ENCODE results near the gene ZNF280C.
A peak's percentile ranks its signal among the peaks of the same experiment; 100 is the strongest.

ZNF280C gene, protein sequence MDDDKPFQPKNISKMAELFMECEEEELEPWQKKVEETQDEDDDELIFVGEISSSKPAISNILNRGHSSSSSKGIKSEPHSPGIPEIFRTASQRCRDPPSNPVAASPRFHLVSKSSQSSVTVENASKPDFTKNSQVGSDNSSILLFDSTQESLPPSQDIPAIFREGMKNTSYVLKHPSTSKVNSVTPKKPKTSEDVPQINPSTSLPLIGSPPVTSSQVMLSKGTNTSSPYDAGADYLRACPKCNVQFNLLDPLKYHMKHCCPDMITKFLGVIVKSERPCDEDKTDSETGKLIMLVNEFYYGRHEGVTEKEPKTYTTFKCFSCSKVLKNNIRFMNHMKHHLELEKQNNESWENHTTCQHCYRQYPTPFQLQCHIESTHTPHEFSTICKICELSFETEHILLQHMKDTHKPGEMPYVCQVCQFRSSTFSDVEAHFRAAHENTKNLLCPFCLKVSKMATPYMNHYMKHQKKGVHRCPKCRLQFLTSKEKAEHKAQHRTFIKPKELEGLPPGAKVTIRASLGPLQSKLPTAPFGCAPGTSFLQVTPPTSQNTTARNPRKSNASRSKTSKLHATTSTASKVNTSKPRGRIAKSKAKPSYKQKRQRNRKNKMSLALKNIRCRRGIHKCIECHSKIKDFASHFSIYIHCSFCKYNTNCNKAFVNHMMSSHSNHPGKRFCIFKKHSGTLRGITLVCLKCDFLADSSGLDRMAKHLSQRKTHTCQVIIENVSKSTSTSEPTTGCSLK

DNA sequence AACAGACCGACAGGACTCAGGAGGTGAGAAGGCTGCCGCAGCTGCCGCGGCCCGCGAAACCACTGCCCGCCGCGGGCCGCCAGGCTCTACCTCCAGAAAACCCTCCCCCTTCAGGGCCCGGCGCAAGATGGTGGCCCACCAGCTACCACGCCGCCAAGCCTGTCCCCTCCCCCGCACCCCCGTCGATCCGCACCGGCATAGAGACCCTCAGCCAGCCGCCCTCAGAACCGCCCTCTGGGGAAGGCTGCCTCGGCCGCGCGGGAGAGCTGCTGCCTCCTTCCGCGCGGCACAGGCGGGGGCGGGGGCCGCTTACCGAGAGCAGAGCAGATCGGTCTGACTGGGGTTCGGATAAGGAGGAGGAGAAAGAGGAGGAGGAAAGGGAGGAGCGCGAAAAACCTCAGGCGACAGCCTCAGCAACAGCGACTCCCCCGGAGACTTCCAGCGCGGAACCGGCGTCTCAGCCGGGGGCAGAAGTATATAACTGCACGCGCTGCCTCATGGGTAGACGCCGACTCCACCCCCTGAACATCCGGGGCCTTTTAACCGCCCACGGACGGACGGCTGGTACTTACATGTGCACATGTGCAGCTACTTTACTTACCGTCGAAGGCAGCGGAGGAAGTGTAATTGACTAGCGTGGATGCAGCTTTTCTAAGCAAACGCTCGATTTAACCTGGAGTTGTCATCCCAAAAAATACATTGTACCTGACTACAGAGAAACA, at the start of gene ZNF280C:
Gene ZNF280C, minus strand, starts transcription at position 451 of the 722 bp plus-strand sequence. CDS start 8,450 bp downstream, outside the sequence.
- Histone ChIP-seq H3K9me3 (ENCODE audit: control insufficient read depth, insufficient read depth, low read depth, low read length) (no peaks in the 10 kb centered on the region), H3K27ac (ENCODE audit: extremely low read depth, low read depth, low read length) (peak within 1 kb of the TSS; percentile 84), H3K36me3 (ENCODE audit: control insufficient read depth in 2 of 2, insufficient read depth in 1 of 2, low read length in 2 of 2) (no peaks in the 10 kb centered on the region), H3K4me1 (ENCODE audit: control insufficient read depth, insufficient read depth, low read length) (no peaks in the 10 kb centered on the region; the same call in 1 of the 2 replicates), H3K4me3 (ENCODE audit: low read depth, low read length) (peak within 1 kb of the TSS; percentile 57)
- CTCF ChIA-PET = interaction anchor here (0.9 kb wide), 1 partner anchor 74 kb away, joined by 3 read pairs; no protein-coding TSS in a partner anchor
- POLR2A ChIA-PET = interaction anchor here (0.6 to 1.5 kb wide), 7 partner anchors 15 to 409 kb away, joined by 3 to 5 read pairs (median 3); partner anchors contain the start of gene SLC25A14
- TF ChIP-seq, protein P1, sequence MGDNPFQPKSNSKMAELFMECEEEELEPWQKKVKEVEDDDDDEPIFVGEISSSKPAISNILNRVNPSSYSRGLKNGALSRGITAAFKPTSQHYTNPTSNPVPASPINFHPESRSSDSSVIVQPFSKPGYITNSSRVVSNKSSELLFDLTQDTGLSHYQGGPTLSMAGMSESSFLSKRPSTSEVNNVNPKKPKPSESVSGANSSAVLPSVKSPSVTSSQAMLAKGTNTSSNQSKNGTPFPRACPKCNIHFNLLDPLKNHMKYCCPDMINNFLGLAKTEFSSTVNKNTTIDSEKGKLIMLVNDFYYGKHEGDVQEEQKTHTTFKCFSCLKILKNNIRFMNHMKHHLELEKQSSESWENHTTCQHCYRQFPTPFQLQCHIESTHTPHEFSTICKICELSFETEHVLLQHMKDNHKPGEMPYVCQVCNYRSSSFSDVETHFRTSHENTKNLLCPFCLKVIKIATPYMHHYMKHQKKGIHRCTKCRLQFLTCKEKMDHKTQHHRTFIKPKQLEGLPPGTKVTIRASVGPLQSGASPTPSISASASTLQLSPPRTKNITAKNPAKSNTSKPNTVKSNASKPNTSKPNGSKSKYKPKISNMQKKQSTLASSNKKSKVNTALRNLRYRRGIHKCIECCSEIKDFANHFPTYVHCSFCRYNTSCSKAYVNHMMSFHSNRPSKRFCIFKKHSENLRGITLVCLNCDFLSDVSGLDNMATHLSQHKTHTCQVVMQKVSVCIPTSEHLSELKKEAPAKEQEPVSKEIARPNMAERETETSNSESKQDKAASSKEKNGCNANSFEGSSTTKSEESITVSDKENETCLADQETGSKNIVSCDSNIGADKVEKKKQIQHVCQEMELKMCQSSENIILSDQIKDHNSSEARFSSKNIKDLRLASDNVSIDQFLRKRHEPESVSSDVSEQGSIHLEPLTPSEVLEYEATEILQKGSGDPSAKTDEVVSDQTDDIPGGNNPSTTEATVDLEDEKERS (tag by site-specific recombination; IDR thresholded peaks at IDR 0.05) = no peak
- TF ChIP-seq KLF1 (tag by site-specific recombination; IDR thresholded peaks at IDR 0.05) = peak; percentile 31; the same call in 1 of the 2 replicates
- TF ChIP-seq, protein P2, sequence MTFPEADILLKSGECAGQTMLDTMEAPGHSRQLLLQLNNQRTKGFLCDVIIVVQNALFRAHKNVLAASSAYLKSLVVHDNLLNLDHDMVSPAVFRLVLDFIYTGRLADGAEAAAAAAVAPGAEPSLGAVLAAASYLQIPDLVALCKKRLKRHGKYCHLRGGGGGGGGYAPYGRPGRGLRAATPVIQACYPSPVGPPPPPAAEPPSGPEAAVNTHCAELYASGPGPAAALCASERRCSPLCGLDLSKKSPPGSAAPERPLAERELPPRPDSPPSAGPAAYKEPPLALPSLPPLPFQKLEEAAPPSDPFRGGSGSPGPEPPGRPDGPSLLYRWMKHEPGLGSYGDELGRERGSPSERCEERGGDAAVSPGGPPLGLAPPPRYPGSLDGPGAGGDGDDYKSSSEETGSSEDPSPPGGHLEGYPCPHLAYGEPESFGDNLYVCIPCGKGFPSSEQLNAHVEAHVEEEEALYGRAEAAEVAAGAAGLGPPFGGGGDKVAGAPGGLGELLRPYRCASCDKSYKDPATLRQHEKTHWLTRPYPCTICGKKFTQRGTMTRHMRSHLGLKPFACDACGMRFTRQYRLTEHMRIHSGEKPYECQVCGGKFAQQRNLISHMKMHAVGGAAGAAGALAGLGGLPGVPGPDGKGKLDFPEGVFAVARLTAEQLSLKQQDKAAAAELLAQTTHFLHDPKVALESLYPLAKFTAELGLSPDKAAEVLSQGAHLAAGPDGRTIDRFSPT (tag by site-specific recombination; IDR thresholded peaks at IDR 0.05) = no peak
- TF ChIP-seq KLF8 (tag by site-specific recombination; IDR thresholded peaks at IDR 0.05) = peak; percentile 78
- TF ChIP-seq GFI1B (tag by site-specific recombination; IDR thresholded peaks at IDR 0.05) = no peak
- peak; percentile 41 for TF ChIP-seq ZSCAN30 (tag by site-specific recombination; IDR thresholded peaks at IDR 0.05)
- TF ChIP-seq, protein P3, sequence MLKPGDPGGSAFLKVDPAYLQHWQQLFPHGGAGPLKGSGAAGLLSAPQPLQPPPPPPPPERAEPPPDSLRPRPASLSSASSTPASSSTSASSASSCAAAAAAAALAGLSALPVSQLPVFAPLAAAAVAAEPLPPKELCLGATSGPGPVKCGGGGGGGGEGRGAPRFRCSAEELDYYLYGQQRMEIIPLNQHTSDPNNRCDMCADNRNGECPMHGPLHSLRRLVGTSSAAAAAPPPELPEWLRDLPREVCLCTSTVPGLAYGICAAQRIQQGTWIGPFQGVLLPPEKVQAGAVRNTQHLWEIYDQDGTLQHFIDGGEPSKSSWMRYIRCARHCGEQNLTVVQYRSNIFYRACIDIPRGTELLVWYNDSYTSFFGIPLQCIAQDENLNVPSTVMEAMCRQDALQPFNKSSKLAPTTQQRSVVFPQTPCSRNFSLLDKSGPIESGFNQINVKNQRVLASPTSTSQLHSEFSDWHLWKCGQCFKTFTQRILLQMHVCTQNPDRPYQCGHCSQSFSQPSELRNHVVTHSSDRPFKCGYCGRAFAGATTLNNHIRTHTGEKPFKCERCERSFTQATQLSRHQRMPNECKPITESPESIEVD (tag by site-specific recombination; IDR thresholded peaks at IDR 0.05) = no peak
- TF ChIP-seq OVOL3 (tag by site-specific recombination; IDR thresholded peaks at IDR 0.05) = no peak
- TF ChIP-seq, protein P4, sequence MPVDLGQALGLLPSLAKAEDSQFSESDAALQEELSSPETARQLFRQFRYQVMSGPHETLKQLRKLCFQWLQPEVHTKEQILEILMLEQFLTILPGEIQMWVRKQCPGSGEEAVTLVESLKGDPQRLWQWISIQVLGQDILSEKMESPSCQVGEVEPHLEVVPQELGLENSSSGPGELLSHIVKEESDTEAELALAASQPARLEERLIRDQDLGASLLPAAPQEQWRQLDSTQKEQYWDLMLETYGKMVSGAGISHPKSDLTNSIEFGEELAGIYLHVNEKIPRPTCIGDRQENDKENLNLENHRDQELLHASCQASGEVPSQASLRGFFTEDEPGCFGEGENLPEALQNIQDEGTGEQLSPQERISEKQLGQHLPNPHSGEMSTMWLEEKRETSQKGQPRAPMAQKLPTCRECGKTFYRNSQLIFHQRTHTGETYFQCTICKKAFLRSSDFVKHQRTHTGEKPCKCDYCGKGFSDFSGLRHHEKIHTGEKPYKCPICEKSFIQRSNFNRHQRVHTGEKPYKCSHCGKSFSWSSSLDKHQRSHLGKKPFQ (tag by site-specific recombination; IDR thresholded peaks at IDR 0.05) = no peak
- TF ChIP-seq RBAK (tag by site-specific recombination; IDR thresholded peaks at IDR 0.05) = no peak
- TF ChIP-seq REPIN1 (tag by site-specific recombination; IDR thresholded peaks at IDR 0.05; ENCODE audit: low read depth) = no peak
- no peak for TF ChIP-seq ZNF530 (tag by site-specific recombination; IDR thresholded peaks at IDR 0.05; ENCODE audit: low read depth)
- TF ChIP-seq ZNF404 (tag by site-specific recombination; IDR thresholded peaks at IDR 0.05) = no peak
- TF ChIP-seq, protein P5, sequence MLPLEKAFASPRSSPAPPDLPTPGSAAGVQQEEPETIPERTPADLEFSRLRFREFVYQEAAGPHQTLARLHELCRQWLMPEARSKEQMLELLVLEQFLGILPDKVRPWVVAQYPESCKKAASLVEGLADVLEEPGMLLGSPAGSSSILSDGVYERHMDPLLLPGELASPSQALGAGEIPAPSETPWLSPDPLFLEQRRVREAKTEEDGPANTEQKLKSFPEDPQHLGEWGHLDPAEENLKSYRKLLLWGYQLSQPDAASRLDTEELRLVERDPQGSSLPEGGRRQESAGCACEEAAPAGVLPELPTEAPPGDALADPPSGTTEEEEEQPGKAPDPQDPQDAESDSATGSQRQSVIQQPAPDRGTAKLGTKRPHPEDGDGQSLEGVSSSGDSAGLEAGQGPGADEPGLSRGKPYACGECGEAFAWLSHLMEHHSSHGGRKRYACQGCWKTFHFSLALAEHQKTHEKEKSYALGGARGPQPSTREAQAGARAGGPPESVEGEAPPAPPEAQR (tag by site-specific recombination; IDR thresholded peaks at IDR 0.05) = no peak
- peak; percentile 25 for TF ChIP-seq ZNF510 (tag by site-specific recombination; IDR thresholded peaks at IDR 0.05; ENCODE audit: insufficient replicate concordance)
- no peak for TF ChIP-seq ZNF707 (tag by site-specific recombination; IDR thresholded peaks at IDR 0.05)
- peak; percentile 89 for TF ChIP-seq ZNF394 (tag by site-specific recombination; IDR thresholded peaks at IDR 0.05; ENCODE audit: borderline replicate concordance)
- peak; percentile 56; the same call in 1 of the 2 replicates for TF ChIP-seq YY2 (tag by site-specific recombination; IDR thresholded peaks at IDR 0.05)
- no peak for TF ChIP-seq SALL2 (tag by site-specific recombination; IDR thresholded peaks at IDR 0.05; ENCODE audit: borderline replicate concordance)
- no peak for TF ChIP-seq ZNF146 (tag by site-specific recombination; IDR thresholded peaks at IDR 0.05)
- TF ChIP-seq ZNF23 (tag by site-specific recombination; IDR thresholded peaks at IDR 0.05; ENCODE audit: borderline replicate concordance) = no peak
- TF ChIP-seq IKZF3 (tag by site-specific recombination; IDR thresholded peaks at IDR 0.05) = peak; percentile 36; the same call in 1 of the 2 replicates
- TF ChIP-seq WT1 (tag by site-specific recombination; IDR thresholded peaks at IDR 0.05) = peak; percentile 84

Measured in HEK293 (cell line).